ENCODE data around the gene TMEM63B. TPM values are rescaled to one million over a fixed set of nuclear protein-coding genes. Genes with fewer than 3 reads are reported as not detected.

Gene TMEM63B
- total and polyA plus RNA-seq, 2 experiments from 2014 or later, result 51.7 to 52.4 TPM

DNA sequence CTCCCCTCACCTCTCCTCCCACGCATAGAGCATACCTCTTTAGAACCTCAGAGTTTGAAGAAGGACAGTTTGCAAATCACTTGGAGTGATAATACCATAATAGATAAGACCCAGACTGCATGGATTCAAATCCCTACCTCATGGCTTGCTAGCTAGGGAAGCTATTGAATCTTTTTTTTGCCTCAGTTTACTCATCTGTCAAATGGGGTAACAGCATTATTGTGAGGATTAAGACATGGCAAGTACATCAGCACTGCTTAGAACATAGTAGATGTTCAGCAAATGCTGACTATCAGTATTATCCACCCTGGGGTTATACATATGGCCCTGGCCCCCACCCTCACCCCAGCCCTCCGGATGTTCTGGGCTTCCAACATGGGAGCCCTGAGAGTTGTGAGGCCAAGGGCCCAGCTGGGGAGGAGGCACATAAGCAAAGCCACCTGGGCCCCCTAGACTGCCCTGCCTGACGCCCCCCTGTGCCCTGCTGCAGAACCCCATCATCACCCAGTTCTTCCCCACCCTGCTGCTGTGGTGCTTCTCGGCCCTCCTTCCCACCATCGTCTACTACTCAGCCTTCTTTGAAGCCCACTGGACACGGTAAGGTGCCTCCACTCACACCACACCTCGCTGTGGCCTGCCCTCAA is 22.1 kb downstream of the TMEM63B start:
- DNase-seq (ENCODE audit: low read depth in 1 of 2, low spot score in 1 of 2), result no peak
- Histone ChIP-seq H3K27ac (no peak overlapping the region), H3K4me1 (ENCODE audit: low read depth) (no peaks in the 10 kb centered on the region), H3K4me3 (no peak overlapping the region), H3K36me3 (peaks cover 19% of the 10 kb centered on the region), H3K27me3 (no peaks in the 10 kb centered on the region), H3K9me3 (ENCODE audit: low read depth) (no peaks in the 10 kb centered on the region)
- TF ChIP-seq CTCF (IDR thresholded peaks at IDR 0.05; ENCODE audit: low read depth, low read length), result no peak

DNA sequence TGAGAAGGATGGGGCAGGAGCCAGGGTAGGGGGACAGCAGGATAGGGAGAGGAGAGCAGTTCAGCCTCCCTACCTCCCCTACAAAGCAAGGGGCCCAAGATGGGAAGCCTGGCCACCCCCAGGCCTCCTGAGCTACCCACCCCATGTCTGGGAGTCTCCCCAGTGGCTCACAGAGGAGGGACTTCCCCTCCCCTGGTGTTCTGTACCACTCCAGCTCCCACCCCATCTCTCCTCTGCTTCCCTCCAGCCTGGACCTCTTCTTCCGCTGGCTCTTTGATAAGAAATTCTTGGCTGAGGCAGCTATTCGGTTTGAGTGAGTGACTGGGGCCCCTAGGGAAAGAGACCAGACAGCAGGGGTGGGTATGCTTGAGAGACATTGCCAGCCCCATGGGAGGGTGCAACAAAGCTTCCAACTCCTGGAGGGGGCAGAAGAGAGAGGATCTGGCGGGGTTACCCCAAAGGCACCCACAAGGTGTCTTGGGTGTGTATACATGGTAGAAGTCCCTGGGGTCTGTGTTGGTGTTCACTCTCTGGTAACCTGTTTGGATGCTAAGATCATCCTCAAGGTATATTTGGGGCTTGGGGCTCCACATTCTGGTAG is 23.1 kb downstream of the TMEM63B start:
- TF ChIP-seq CTCF (IDR thresholded peaks at IDR 0.05; ENCODE audit: low read depth, low read length), result no peak
- Histone ChIP-seq H3K9me3 (ENCODE audit: low read depth) (no peaks in the 10 kb centered on the region), H3K4me3 (no peak overlapping the region), H3K4me1 (ENCODE audit: low read depth) (no peaks in the 10 kb centered on the region), H3K27ac (no peak overlapping the region), H3K27me3 (no peaks in the 10 kb centered on the region), H3K36me3 (peaks cover 15% of the 10 kb centered on the region)
- DNase-seq (ENCODE audit: low read depth in 1 of 2, low spot score in 1 of 2), result peak in 1 of 2 donors; percentile 22

DNA sequence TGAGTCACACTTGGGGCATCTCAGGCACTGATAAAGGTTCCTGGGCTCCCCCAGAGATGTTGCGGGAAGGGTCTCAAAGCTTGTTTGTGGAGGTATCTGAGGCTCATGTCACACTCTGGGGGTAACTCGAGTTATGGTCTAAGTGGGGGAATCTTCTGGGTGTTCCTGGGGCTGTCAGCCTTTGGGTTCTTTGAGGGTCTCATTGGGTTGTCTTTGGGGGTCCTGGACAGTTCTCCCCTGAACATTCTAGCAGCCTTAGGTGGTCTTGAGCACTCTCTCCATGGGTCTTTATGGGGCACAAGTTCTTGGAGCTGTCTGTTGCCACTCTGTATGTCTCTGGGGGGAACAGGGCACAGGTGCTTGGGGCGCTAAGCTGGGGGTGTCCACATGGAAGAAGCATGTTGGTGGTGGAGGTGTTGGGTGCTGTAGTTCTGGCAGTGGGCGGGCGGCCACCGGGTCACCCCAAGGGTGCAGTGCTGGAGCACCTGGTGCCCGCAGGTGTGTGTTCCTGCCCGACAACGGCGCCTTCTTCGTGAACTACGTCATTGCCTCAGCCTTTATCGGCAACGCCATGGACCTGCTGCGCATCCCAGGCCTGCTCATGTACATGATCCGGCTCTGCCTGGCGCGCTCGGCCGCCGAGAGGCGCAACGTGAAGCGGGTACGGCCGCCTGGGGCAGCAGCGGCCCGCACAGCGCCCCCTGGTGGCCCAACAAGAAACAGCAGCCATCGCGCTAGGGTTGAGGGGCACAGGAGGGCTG is 24.2 kb downstream of the TMEM63B start:
- TF ChIP-seq CTCF (IDR thresholded peaks at IDR 0.05; ENCODE audit: low read depth, low read length), result peak; percentile 99
- H3K27ac ChIP-seq, result no peak overlapping the region
- no peaks in the 10 kb centered on the region for H3K4me1 ChIP-seq (ENCODE audit: low read depth)
- peak; percentile 78 to 82 for DNase-seq (ENCODE audit: low read depth in 1 of 2, low spot score in 1 of 2)
- no peaks in the 10 kb centered on the region for H3K9me3 ChIP-seq (ENCODE audit: low read depth)
- H3K4me3 ChIP-seq, result no peak overlapping the region
- H3K36me3 ChIP-seq, result peaks cover 9% of the 10 kb centered on the region
- H3K27me3 ChIP-seq, result no peaks in the 10 kb centered on the region

GRCh38 chr6:44152109-44152461 is 24.7 kb downstream of the TMEM63B start:
- no peaks in the 10 kb centered on the region for H3K27me3 ChIP-seq
- peaks cover 9% of the 10 kb centered on the region for H3K36me3 ChIP-seq
- H3K27ac ChIP-seq, result no peak overlapping the region
- TF ChIP-seq CTCF (IDR thresholded peaks at IDR 0.05; ENCODE audit: low read depth, low read length), result no peak
- H3K4me3 ChIP-seq, result no peak overlapping the region
- H3K9me3 ChIP-seq (ENCODE audit: low read depth), result no peaks in the 10 kb centered on the region
- no peak for DNase-seq (ENCODE audit: low read depth in 1 of 2, low spot score in 1 of 2)
- no peaks in the 10 kb centered on the region for H3K4me1 ChIP-seq (ENCODE audit: low read depth)

- no peak overlapping the region for H3K27ac ChIP-seq
- no peaks in the 10 kb centered on the region for H3K4me1 ChIP-seq (ENCODE audit: low read depth)
- DNase-seq (ENCODE audit: low read depth in 1 of 2, low spot score in 1 of 2), result no peak
- no peak for TF ChIP-seq CTCF (IDR thresholded peaks at IDR 0.05; ENCODE audit: low read depth, low read length)
- H3K9me3 ChIP-seq (ENCODE audit: low read depth), result no peaks in the 10 kb centered on the region
- H3K36me3 ChIP-seq, result peaks cover 8% of the 10 kb centered on the region
- H3K27me3 ChIP-seq, result no peaks in the 10 kb centered on the region
- H3K4me3 ChIP-seq, result no peak overlapping the region
Measured at GRCh38 chr6:44152533-44152932, 25.2 kb downstream of the TMEM63B start.
